ENCODE measurements around the gene SLC39A6. TPM values are rescaled to one million over a fixed set of nuclear protein-coding genes. Genes with fewer than 3 reads are reported as not detected.
"Not testable (repeated sequence)": the region's sequence is repeated elsewhere in the genome, so short reads cannot be mapped to it uniquely, and the experiment has no call there.

Gene SLC39A6
- total RNA-seq, 2 experiments from 2014 or later = 20.6 to 20.8 TPM

DNA sequence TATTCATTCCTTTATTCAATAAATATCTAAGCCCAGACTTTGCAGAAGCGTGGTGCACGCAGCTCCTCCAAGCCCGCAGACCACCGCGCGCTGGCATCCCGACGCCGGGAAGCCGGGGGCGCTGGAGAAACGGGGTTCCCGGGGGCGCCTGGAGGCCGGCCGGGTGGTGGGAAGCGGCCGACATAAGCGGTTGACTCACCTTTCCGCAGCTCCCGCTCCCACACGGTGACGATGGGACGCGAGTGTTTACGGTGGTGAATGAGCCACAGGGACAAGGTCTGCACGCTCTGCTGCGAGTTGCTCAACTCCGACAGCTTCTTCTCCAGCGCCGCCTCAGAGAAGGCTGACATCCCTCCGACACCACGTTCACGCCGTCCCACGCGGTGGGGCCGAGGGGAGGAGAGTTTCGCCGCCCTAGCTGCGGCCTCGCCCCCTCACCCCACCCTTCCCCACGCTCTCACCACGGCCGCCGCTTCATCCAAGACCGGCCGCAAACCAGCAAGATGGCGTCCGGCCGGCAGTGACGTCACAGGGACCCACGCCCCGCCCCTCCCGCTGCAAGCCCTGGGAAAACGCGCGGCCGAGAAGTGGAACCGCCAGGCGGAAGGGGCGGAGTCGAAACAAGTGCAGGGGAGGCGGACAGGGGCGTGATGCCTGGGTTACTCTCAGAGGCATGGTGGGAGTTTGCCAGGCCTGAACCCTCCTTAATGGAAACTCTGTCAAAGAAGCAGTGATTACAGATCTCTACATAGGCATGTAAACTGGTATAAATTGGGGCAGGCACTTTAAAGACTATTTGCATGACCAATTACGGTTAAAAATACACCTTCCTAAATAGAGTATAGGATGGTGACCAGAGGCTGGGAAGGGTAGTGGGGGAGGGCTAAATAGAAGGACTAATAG, 61.8 kb downstream of the SLC39A6 start, which contains the start of gene RPRD1A:
RPRD1A (minus strand) TSS at position 505 of the 903 bp plus-strand sequence; CDS start at position 350, 155 bp downstream.
- ChIA-PET POLR2A (interaction anchor here (0.6 to 3.5 kb wide), 5 partner anchors 14 to 96 kb away, joined by 3 to 17 read pairs (median 4); partner anchors contain the start of genes ELP2, RMP24 and SLC39A6), CTCF (interaction anchor here (0.8 to 1.3 kb wide), 4 partner anchors 17 to 117 kb away, joined by 3 read pairs; no protein-coding TSS in a partner anchor)
- H3K36me3 Mint-ChIP-seq (ENCODE audit: low read depth) = peaks cover 17% of the 10 kb centered on the region

DNA sequence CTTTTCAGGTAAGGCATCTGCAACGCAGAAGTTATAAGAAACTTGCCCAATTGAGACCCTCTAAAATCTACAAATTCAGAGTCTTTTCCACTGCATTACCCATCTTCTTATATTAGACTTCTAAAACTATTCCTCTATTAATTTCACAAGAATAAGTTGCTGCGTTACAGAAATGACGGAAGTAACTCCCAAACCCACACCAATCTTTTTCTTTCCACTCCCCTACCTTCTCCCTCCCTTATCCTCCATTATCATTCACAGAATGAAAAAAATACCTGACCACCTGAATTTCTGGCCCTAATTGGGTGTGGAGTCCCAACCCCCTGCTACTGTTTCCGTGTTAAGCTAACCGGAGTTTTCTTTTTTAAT, 62.5 kb downstream of the SLC39A6 start:
- TF ChIP-seq, protein P1, sequence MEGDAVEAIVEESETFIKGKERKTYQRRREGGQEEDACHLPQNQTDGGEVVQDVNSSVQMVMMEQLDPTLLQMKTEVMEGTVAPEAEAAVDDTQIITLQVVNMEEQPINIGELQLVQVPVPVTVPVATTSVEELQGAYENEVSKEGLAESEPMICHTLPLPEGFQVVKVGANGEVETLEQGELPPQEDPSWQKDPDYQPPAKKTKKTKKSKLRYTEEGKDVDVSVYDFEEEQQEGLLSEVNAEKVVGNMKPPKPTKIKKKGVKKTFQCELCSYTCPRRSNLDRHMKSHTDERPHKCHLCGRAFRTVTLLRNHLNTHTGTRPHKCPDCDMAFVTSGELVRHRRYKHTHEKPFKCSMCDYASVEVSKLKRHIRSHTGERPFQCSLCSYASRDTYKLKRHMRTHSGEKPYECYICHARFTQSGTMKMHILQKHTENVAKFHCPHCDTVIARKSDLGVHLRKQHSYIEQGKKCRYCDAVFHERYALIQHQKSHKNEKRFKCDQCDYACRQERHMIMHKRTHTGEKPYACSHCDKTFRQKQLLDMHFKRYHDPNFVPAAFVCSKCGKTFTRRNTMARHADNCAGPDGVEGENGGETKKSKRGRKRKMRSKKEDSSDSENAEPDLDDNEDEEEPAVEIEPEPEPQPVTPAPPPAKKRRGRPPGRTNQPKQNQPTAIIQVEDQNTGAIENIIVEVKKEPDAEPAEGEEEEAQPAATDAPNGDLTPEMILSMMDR (IDR thresholded peaks at IDR 0.05) = no peak
- DNase-seq = no peak
- peaks cover 17% of the 10 kb centered on the region for H3K36me3 Mint-ChIP-seq (ENCODE audit: low read depth)
- peaks cover 36% of the 10 kb centered on the region for H3K4me1 Mint-ChIP-seq (ENCODE audit: low read depth)
- peak overlapping the region; percentile 92 for H3K4me3 Mint-ChIP-seq
- CTCF ChIA-PET = interaction anchor here (0.8 to 1.3 kb wide), 3 partner anchors 18 to 116 kb away, joined by 3 read pairs; no protein-coding TSS in a partner anchor
- peaks cover 3% of the 10 kb centered on the region for H3K9me3 Mint-ChIP-seq
- intact Hi-C loops (cut with micrococcal nuclease) = loop anchor here (5.0 kb wide), 1 partner anchor 49 kb away; no protein-coding TSS in a partner anchor
- H3K27me3 Mint-ChIP-seq = peaks cover 1% of the 10 kb centered on the region
- POLR2A ChIA-PET = interaction anchor here (0.6 to 3.5 kb wide), 5 partner anchors 13 to 95 kb away, joined by 3 to 17 read pairs (median 4); partner anchors contain the start of genes ELP2, RMP24 and SLC39A6
- peak overlapping the region; percentile 95 for H3K27ac Mint-ChIP-seq
- ATAC-seq = no peak

More for the DNA sequence above, 61.8 kb downstream of the SLC39A6 start, which contains the start of gene RPRD1A:
- intact Hi-C loops (cut with micrococcal nuclease) = loop anchor here (5.0 kb wide), 1 partner anchor 50 kb away; no protein-coding TSS in a partner anchor
- peak within 1 kb of the TSS; percentile 92 for H3K4me3 Mint-ChIP-seq
- peak; percentile 97 for ATAC-seq
- peak within 1 kb of the TSS; percentile 95 for H3K27ac Mint-ChIP-seq
- TF ChIP-seq, protein P1 (IDR thresholded peaks at IDR 0.05) = no peak
- DNase-seq = peak; percentile 99
- peaks cover 3% of the 10 kb centered on the region for H3K9me3 Mint-ChIP-seq
- H3K27me3 Mint-ChIP-seq = peaks cover 1% of the 10 kb centered on the region
- H3K4me1 Mint-ChIP-seq (ENCODE audit: low read depth) = peaks cover 34% of the 10 kb centered on the region

DNA sequence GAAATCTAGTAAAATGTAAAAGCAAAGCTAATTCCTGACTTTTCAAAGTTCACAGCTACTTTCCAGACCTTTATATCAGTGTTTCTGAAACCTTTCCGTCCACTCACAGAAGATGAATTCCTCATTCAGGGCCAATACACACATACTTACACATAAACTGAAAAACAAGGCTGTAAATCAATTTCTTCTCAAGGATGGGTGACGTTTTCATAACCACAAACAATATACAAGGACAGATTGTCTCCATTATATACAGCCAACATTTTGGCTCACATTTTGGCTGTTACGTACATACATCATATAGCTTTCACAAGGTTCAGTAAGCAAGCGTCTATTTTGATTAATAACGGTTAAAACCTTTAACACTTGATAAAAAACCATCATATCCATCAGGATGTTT, 63.1 kb downstream of the SLC39A6 start:
- H3K4me3 Mint-ChIP-seq = peak overlapping the region; percentile 92
- H3K4me1 Mint-ChIP-seq (ENCODE audit: low read depth) = peaks cover 42% of the 10 kb centered on the region
- DNase-seq (no peak), ATAC-seq (no peak)
- H3K9me3 Mint-ChIP-seq = peaks cover 3% of the 10 kb centered on the region
- CTCF ChIA-PET = interaction anchor here (0.8 to 1.3 kb wide), 3 partner anchors 18 to 115 kb away, joined by 3 read pairs; no protein-coding TSS in a partner anchor
- peak overlapping the region; percentile 95 for H3K27ac Mint-ChIP-seq
- H3K27me3 Mint-ChIP-seq = peaks cover 1% of the 10 kb centered on the region
- peaks cover 17% of the 10 kb centered on the region for H3K36me3 Mint-ChIP-seq (ENCODE audit: low read depth)
- intact Hi-C loops (cut with micrococcal nuclease) = loop anchor here (5.0 kb wide), 1 partner anchor 49 kb away; no protein-coding TSS in a partner anchor
- TF ChIP-seq, protein P1 (IDR thresholded peaks at IDR 0.05) = no peak
- POLR2A ChIA-PET = interaction anchor here (3.5 kb wide), 1 partner anchor 63 kb away, joined by 17 read pairs; the partner anchor contains the start of genes ELP2 and SLC39A6

DNA sequence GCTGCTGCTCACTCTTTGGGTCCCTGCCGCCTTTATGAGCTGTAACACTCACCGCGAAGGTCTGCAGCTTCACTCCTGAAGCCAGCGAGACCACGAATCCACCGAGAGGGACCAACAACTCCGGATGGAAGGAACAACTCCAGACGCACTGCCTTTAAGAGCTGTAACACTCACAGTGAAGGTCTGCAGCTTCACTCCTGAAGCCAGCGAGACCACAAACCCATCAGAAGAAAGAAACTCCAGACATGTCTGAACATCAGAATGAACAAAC, 64.4 kb downstream of the SLC39A6 start:
- H3K9me3 Mint-ChIP-seq, H3K4me3 Mint-ChIP-seq, CTCF ChIA-PET: not testable (repeated sequence)

DNA sequence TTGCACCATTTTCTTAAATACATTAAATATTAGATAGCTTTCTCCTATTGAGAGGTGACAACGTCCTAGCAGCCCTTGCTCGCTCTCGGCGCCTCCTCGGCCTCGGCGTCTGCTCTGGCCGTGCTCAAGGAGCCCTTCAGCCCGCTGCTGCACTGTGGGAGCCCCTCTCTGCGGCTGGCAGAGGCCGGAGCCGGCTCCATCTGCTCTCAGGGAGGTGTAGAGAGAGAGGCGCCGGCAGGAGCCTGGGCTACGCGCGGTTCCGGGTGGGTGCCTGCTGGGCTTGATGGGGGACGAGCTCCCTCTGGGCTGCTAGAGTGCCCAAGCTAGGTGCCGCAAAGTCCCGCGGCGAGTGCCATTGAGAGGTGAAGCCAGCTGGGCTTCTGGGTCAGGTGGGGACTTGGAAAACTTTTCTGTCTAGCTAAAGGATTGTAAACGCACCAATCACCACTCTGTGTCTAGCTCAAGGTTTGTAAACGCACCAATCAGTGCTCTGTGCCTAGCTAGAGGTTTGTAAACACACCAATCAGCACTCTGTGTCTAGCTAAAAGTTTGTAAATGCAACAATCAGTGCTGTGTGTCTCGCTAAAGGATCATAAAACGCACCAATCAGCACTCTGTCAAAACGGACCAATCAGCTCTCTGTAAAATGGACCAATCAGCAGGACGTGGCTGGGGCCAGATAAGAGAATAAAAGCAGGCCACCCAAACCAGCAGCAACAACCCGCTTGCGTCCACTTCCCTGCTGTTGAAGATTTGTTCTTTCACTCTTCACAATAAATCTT, 64.9 kb downstream of the SLC39A6 start:
- intact Hi-C loops (cut with micrococcal nuclease) = no loop called here
- TF ChIP-seq, protein P1 (IDR thresholded peaks at IDR 0.05) = no peak
- ATAC-seq (no peak), DNase-seq (no peak)
- H3K27me3 Mint-ChIP-seq = no peaks in the 10 kb centered on the region
- peaks cover 3% of the 10 kb centered on the region for H3K9me3 Mint-ChIP-seq
- H3K36me3 Mint-ChIP-seq (ENCODE audit: low read depth) = peaks cover 17% of the 10 kb centered on the region
- POLR2A ChIA-PET = interaction anchor here (1.1 to 1.2 kb wide), 2 partner anchors 65 to 92 kb away, joined by 3 to 4 read pairs; partner anchors contain the start of genes RMP24 and SLC39A6
- peaks cover 45% of the 10 kb centered on the region for H3K4me1 Mint-ChIP-seq (ENCODE audit: low read depth)
- H3K4me3 Mint-ChIP-seq = no peak overlapping the region
- H3K27ac Mint-ChIP-seq = peak overlapping the region; percentile 38
- CTCF ChIA-PET = interaction anchor here (0.7 kb wide), 1 partner anchor 42 kb away, joined by 3 read pairs; no protein-coding TSS in a partner anchor

More for the DNA sequence above, 64.4 kb downstream of the SLC39A6 start:
- intact Hi-C loops (cut with micrococcal nuclease) = loop anchor here (5.0 kb wide), 1 partner anchor 47 kb away; no protein-coding TSS in a partner anchor
- POLR2A ChIA-PET = interaction anchor here (1.1 to 1.2 kb wide), 2 partner anchors 64 to 92 kb away, joined by 3 to 4 read pairs; partner anchors contain the start of genes RMP24 and SLC39A6
- H3K27me3 Mint-ChIP-seq, DNase-seq, ATAC-seq: not testable (repeated sequence)
- peaks cover 45% of the 10 kb centered on the region for H3K4me1 Mint-ChIP-seq (ENCODE audit: low read depth)
- peak overlapping the region; percentile 38 for H3K27ac Mint-ChIP-seq
- H3K36me3 Mint-ChIP-seq (ENCODE audit: low read depth) = peaks cover 17% of the 10 kb centered on the region

All from activated CD8-positive, alpha-beta T cell treated with anti-CD3 and anti-CD28 coated beads for 36 hours (primary cell).